ENCODE measurements around the gene CD300C. TPM values are rescaled to one million over a fixed set of nuclear protein-coding genes. Genes with fewer than 3 reads are reported as not detected.

Gene CD300C
- total RNA-seq, 1 experiment from 2014 or later, result not detected

GRCh38 chr17:74543891-74544760 lies 1.8 kb downstream of the CD300C start:
- in situ Hi-C loops (cut with HindIII; ENCODE audit: low pct_unique_long_range_greater_than_20kb, low sequenced_read_pairs), result no loop called here
- no peaks in the 10 kb centered on the region for H3K36me3 ChIP-seq (ENCODE audit: control insufficient read depth, insufficient read depth, low read length)
- ATAC-seq (0 out of 2 replicates have a peak, but pooled peaks have one; percentile 22), DNase-seq (ENCODE audit: low read depth, low spot score) (no peak)
- H3K9me3 ChIP-seq (ENCODE audit: control insufficient read depth, insufficient read depth, low read depth, low read length), result no peaks in the 10 kb centered on the region
- intact Hi-C loops (cut with micrococcal nuclease; ENCODE audit: unreplicated experiment), result no loop called here
- ChIA-PET POLR2A (no interaction called here), CTCF (no interaction called here)
- no peak overlapping the region for H3K27ac ChIP-seq (ENCODE audit: low read length)
- no peaks in the 10 kb centered on the region for H3K4me1 ChIP-seq (ENCODE audit: control insufficient read depth, insufficient read depth, low read length)
- TF ChIP-seq TCF7L2 (IDR thresholded peaks at IDR 0.05; ENCODE audit: low read depth, low read length), result no peak
- TF ChIP-seq SIN3A (IDR thresholded peaks at IDR 0.05; ENCODE audit: borderline replicate concordance, insufficient read depth, low read depth, low read length), result no peak
- TF ChIP-seq POLR2AphosphoS5 (IDR thresholded peaks at IDR 0.05; ENCODE audit: low read depth, low read length), result no peak
- no peak for TF ChIP-seq REST (IDR thresholded peaks at IDR 0.05; ENCODE audit: insufficient read depth in 1 of 2, low read depth in 2 of 2, low read length in 1 of 2)
- BruUV-seq (replicated peaks), result no TSS peak
- no peak overlapping the region for H3K4me3 ChIP-seq (ENCODE audit: low read depth in 2 of 2, low read length in 2 of 2)
- no peaks in the 10 kb centered on the region for H3K27me3 ChIP-seq (ENCODE audit: control insufficient read depth, insufficient read depth, low read length)

DNA sequence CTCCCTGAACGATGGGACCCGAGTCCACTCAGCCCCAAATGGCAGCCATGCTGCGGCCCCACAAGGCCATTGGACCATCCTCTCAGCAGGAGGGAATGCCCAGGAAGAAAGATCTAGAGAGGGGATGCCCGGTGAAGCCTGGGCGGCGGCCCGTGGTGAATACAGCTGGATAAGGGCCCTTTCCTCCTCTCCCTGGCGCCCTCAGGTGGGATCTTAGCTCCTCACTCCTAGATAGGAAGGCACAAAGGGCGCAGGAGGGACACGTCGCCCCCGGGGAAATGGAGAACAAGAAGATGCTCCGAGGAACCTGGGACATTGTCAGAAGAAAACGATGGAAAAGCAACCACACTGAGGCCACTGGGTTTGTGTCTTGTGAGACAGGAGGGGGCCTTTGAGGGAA lies 2.5 kb downstream of the CD300C start:
- Histone ChIP-seq H3K4me3 (ENCODE audit: low read depth in 2 of 2, low read length in 2 of 2) (no peak overlapping the region), H3K27me3 (ENCODE audit: control insufficient read depth, insufficient read depth, low read length) (no peaks in the 10 kb centered on the region; the same call in 1 of the 2 replicates), H3K27ac (ENCODE audit: low read length) (no peak overlapping the region), H3K4me1 (ENCODE audit: control insufficient read depth, insufficient read depth, low read length) (no peaks in the 10 kb centered on the region), H3K36me3 (ENCODE audit: control insufficient read depth, insufficient read depth, low read length) (no peaks in the 10 kb centered on the region), H3K9me3 (ENCODE audit: control insufficient read depth, insufficient read depth, low read depth, low read length) (no peaks in the 10 kb centered on the region)
- TF ChIP-seq CTCF (IDR thresholded peaks at IDR 0.05), result no peak
- TF ChIP-seq REST (IDR thresholded peaks at IDR 0.05; ENCODE audit: insufficient read depth in 1 of 2, low read depth in 2 of 2, low read length in 1 of 2), result no peak
- TF ChIP-seq TCF7L2 (IDR thresholded peaks at IDR 0.05; ENCODE audit: low read depth, low read length), result no peak
- no peak for TF ChIP-seq SIN3A (IDR thresholded peaks at IDR 0.05; ENCODE audit: borderline replicate concordance, insufficient read depth, low read depth, low read length)
- TF ChIP-seq POLR2AphosphoS5 (IDR thresholded peaks at IDR 0.05; ENCODE audit: low read depth, low read length), result no peak
- POLR2A ChIA-PET, result no interaction called here
- intact Hi-C loops (cut with micrococcal nuclease; ENCODE audit: unreplicated experiment), result no loop called here
- BruUV-seq (replicated peaks), result no TSS peak
- in situ Hi-C loops (cut with HindIII; ENCODE audit: low pct_unique_long_range_greater_than_20kb, low sequenced_read_pairs), result no loop called here
- DNase-seq (ENCODE audit: low read depth, low spot score) (no peak), ATAC-seq (no peak)
- CTCF ChIA-PET, result interaction anchor here (0.5 kb wide), 1 partner anchor 44 kb away, joined by 3 read pairs; no protein-coding TSS in a partner anchor
